ENCODE results near the gene DNAI7. TPM values are rescaled to one million over a fixed set of nuclear protein-coding genes. Genes with fewer than 3 reads are reported as not detected.
A peak's percentile ranks its signal among the peaks of the same experiment; 100 is the strongest.

The DNAI7 gene, protein sequence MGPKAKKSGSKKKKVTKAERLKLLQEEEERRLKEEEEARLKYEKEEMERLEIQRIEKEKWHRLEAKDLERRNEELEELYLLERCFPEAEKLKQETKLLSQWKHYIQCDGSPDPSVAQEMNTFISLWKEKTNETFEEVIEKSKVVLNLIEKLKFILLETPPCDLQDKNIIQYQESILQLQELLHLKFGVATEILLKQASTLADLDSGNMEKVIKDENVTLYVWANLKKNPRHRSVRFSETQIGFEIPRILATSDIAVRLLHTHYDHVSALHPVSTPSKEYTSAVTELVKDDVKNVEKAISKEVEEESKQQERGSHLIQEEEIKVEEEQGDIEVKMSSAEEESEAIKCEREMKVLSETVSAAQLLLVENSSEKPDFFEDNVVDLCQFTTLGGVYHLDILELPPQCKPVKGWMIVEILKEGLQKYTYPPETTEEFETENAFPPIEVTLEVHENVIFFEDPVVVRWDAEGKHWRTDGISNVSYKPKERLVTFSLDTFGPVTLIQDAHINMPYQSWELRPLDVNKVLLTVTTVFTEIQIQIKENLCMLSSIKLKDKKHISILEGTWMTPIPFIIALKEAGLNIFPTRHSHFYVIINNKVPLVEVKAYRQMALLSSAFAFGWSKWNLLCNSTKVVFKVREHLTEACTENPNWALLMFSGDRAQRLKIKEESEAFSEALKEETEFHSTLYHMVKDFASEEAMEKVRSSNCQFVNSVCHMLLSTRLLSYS
- total RNA-seq, result 1 to 10 TPM; 1.5 to 3.8 TPM

DNA sequence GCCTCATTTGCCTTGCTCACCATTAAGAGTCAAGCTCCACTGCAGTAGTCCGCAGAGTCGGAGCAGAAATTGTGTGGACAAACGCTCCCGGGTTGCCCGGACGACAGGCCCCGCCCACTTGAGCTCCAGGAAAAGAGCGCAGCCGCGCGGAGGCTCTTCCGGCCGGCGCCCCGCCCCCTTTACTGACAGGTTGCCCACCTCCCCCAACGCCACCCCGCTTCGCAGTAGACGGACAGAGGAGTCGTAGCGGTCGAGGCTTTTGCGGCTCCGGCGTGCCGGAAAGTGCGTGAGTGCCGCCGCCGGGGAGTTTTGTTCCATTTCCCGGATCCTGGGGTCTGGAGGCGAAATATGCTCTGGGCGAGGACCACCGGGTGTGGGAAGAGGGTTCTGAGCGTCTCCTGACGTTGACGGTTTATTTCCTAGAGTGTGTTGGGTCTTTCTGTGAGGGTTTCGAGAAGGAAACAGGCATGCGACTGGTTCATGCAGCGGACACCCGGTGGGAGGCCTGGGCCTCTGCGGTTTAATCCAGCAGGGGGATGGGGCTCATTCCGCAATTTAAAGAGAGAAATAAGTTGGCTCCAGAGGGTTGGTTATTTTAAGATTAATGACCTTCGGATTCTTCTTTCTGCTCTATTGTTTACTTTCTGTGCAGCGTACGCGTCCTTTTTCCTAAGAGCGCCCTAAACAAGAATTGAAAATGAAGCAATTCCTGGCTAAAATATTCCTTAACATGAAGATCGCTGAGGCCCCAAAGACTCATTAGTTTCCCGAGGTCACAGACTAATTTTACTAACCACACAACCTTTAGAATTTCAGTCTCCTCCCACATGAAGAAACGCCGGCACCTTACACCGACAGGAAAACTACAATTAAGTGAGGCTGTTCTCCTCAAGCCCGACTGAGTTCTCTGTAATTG is at the start of gene DNAI7, which contains the start of gene ETFRF1:
DNAI7 (minus strand) TSS at position 105 of the 916 bp plus-strand sequence; CDS start at position 23, 82 bp downstream.
ETFRF1 (plus strand) TSS at position 182 of the 916 bp plus-strand sequence. CDS start 8,720 bp downstream, outside the sequence.
- TF ChIP-seq POLR2A (IDR thresholded peaks at IDR 0.05), result peak; percentile 77
- TF ChIP-seq, protein P1, sequence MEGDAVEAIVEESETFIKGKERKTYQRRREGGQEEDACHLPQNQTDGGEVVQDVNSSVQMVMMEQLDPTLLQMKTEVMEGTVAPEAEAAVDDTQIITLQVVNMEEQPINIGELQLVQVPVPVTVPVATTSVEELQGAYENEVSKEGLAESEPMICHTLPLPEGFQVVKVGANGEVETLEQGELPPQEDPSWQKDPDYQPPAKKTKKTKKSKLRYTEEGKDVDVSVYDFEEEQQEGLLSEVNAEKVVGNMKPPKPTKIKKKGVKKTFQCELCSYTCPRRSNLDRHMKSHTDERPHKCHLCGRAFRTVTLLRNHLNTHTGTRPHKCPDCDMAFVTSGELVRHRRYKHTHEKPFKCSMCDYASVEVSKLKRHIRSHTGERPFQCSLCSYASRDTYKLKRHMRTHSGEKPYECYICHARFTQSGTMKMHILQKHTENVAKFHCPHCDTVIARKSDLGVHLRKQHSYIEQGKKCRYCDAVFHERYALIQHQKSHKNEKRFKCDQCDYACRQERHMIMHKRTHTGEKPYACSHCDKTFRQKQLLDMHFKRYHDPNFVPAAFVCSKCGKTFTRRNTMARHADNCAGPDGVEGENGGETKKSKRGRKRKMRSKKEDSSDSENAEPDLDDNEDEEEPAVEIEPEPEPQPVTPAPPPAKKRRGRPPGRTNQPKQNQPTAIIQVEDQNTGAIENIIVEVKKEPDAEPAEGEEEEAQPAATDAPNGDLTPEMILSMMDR (IDR thresholded peaks at IDR 0.05), result no peak
- TF ChIP-seq POLR2AphosphoS5 (IDR thresholded peaks at IDR 0.05), result peak; percentile 82
- intact Hi-C loops (cut with DNase I), result loop anchor here (10.0 kb wide), 1 partner anchor 49 kb away; no protein-coding TSS in a partner anchor

DNA sequence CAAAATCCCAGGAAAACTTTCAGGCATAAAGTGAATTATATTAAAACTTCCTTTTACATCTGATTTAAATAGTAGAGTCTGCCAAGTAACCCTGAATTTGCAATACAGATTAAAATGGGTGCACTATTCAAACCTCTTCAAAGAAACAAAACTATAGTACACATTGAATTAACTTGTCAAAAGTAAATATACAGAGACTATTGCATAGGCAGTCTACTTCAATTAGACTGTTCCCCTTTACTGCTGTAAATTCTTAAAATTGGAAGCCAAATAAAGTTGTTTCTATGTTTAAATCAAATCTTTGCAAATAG is 48.7 kb upstream of the DNAI7 start:
- no peaks in the 10 kb centered on the region for H3K9me3 ChIP-seq
- DNase-seq (ENCODE audit: low spot score), result no peak
- intact Hi-C loops (cut with DNase I), result loop anchor here (10.0 kb wide), 1 partner anchor 49 kb away; the partner anchor contains the start of genes DNAI7 and ETFRF1
- H3K4me1 ChIP-seq (replicated peaks), result no peaks in the 10 kb centered on the region
- no peaks in the 10 kb centered on the region for H3K27me3 ChIP-seq (replicated peaks; ENCODE audit: insufficient read depth)
- TF ChIP-seq, protein P1 (IDR thresholded peaks at IDR 0.05), result no peak
- TF ChIP-seq POLR2A (IDR thresholded peaks at IDR 0.05), result no peak
- no peak for TF ChIP-seq POLR2AphosphoS5 (IDR thresholded peaks at IDR 0.05)
- H3K4me3 ChIP-seq, result no peak overlapping the region
- H3K36me3 ChIP-seq, result no peaks in the 10 kb centered on the region
- no peak overlapping the region for H3K27ac ChIP-seq

More for the DNA sequence above, at the start of gene DNAI7, which contains the start of gene ETFRF1:
- Histone ChIP-seq H3K36me3 (no peaks in the 10 kb centered on the region), H3K27me3 (replicated peaks; ENCODE audit: insufficient read depth) (no peaks in the 10 kb centered on the region), H3K9me3 (no peaks in the 10 kb centered on the region), H3K27ac (peak within 1 kb of the TSS; percentile 85 to 90), H3K4me1 (replicated peaks) (peaks cover 7% of the 10 kb centered on the region), H3K4me3 (peak within 1 kb of the TSS; percentile 60 to 69)
- peak; percentile 97 for DNase-seq (ENCODE audit: low spot score)
- WGBS, result under 1% methylated on average over 54 of the region's 54 CpGs

DNA sequence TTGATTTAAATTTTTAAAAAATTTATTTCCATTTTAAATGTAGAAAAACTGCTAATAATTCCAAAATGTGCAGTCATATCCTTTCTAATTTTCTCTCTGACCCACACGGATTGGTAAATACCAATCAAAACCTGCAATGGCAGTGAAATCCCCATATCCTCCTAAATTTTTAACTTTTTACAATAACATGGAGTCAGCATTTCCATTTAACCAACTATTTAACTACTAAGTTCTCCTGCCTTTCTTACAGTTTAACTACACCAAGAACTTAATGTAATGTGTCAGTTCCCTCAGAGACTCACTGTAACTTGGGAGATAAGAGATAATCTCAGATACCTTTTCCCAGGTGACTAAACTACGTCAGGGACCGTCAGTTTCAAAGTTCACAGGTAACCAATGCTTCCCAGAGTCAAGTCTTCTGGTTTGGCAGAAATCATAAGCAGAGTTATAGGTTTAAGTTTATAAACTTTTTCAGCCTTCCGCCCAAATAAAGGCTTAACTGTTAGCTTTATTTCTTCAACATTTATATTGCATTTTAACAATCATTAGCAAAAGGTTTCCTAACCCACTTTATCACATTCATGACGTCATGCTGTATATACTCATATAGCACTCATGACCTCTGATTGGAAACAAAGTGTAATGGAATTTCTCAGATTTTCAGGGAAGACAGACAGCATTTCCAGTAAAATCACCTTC is 48.2 kb upstream of the DNAI7 start:
- intact Hi-C loops (cut with DNase I), result loop anchor here (10.0 kb wide), 1 partner anchor 48 kb away; the partner anchor contains the start of genes DNAI7 and ETFRF1
- H3K4me3 ChIP-seq, result no peak overlapping the region
- WGBS, result 79% methylated on average over 5 of the region's 5 CpGs
- H3K27me3 ChIP-seq (replicated peaks; ENCODE audit: insufficient read depth), result no peaks in the 10 kb centered on the region
- H3K4me1 ChIP-seq (replicated peaks), result no peaks in the 10 kb centered on the region
- H3K36me3 ChIP-seq, result no peaks in the 10 kb centered on the region
- TF ChIP-seq, protein P1 (IDR thresholded peaks at IDR 0.05), result no peak
- TF ChIP-seq POLR2AphosphoS5 (IDR thresholded peaks at IDR 0.05), result no peak
- no peak for TF ChIP-seq POLR2A (IDR thresholded peaks at IDR 0.05)
- no peaks in the 10 kb centered on the region for H3K9me3 ChIP-seq
- no peak for DNase-seq (ENCODE audit: low spot score)
- no peak overlapping the region for H3K27ac ChIP-seq

Measured in prostate gland (tissue), 2 donors.